HTERT RPE-1 (cell line): ENCODE measurements around the gene FMOD.

ENCODE experiments used
- in situ Hi-C: fragments of 300-500 bp; cut with MboI; formaldehyde crosslinking; loops from 4 replicates; pipeline ENCODE4 v1.14.3; 2020; ENCODE audit warnings: low sequenced_read_pairs

The FMOD gene

DNA sequence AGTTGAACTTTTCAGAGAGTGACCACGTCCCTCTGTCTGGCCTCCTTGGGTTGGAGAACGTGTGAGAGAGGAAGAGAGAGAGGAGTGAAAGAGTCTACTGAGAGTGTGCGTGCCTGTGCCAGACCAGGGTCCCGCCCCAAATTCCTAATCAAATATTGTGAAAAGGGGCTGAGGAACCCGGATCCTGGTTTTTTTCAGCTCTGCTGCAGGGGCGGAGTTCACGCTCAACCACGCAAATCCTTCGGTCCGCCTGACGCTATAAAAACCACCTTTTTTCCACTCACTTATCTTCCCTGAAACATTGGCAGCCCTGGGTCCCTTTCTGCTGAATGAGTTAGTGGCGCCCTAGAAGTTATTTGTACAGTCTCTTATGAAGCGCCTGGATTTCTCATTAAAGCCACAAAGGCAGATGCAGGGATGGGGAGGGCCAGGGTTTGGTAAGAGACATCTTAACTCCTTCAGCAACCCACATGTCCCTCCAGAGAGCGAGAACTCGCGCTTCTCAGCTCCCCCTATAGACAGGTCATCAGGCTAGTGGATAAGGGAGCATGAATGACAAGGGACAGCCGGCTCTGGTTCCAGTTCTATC lies at the start of gene FMOD:
Gene FMOD (minus strand): TSS at position 86 of the 589 bp plus-strand sequence. CDS start 2,852 bp downstream, outside the sequence.
- in situ Hi-C loops = no loop called here

DNA sequence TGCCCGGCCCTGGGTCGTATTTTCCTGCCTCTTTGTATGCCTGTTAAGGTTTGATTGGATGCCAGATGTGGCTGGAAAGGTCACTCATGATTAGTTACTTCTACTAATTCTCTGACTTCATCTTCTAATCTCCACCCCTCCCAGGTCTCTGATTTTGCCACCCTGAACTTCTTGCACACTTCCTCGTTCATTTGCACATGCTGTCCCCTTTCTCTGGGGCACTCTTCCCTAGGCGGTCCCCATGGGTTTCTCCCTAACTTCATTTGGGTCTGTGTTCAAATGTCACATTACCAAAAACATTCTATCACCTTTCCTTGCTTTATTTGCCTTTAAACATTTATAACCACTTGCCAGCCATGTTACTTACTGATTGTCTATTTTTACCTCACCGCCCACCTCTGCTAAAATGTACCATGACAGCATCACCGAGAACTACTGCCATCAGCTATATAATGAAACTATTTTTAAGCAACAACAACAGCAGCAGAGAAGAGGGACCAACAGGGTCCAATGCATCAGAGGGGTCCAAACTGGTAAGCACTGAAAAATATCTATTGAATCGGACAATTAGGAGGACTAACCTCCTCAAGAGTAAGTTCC lies 45.8 kb upstream of the FMOD start:
- in situ Hi-C loops = no loop called here

DNA sequence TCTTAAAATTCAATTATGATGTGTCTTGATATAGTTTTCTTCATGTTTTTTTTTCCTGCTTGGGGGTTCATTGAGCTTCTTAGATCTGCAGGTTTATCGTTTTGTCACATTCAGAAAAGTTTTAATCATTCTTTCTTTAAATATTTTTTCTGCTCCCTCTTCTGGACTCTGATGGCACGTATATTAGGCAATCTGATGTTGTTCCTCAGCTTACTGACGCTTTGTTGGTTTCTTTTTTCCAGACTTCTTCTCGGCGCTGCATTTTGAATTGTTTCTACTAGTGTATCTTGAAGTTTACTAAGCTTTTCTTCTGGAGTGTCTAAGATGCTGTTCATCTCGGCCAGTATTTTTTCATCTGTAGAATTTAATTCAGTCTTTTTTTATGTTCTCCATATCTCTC lies 44.8 kb upstream of the FMOD start:
- in situ Hi-C loops = no loop called here

DNA sequence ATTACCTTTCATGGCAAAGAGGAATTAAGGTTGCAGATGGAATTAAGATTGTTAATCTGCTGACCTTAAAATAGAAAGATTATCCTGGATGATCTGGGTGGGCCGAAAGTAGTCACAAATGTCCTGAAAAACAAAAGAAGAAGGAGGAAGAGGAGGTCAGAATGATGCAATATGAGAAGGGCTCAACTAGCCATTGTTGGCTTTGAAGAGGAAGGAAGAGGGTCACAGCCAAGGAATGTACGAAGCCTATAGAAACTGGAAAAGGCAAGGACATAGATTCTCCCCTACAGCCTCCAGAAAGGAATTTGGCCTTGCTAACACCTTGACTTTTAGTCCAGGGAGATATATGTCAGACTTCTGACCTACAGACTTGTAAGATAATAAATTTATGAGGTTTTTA lies 39.4 kb upstream of the FMOD start:
- in situ Hi-C loops = no loop called here

DNA sequence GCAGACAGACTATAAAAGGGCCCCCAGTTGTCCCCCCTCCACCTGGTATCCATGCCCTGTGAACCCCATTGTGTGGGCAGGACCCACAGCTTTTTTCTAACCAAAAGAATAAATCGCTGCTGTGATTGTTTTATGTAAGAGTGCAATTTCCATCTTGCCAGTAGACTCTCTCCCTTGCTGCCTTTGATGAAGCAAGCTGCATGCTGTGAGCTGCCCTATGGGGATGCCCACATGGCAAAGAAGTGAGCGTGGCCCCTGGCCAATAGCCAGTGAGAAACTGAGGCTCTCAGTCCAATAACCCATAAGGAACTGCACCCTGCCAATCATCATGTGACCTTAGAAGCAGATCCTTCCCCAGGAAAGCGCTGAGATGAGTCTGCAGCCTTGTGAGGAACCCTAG lies 37.8 kb upstream of the FMOD start:
- in situ Hi-C loops = no loop called here

DNA sequence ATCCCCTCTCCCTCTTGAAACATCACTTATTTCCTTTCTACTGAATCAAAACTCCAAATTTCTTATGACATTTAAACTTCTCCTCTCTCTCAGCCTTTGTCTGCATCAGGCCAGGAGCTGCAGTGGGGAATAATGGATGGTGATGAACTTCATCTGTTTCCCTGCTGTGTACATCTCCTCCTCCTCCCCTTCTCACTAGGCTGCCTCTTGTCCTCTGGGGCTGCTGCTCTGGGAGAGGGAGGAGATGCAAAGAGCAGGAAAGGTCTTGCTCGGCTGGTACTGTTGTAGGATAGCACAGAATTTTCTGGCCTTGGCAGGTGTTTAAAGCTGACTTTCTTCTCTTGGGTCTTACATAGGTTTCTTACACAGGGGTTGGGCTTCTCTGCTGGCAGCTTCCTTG lies 31.1 kb upstream of the FMOD start:
- in situ Hi-C loops = no loop called here

DNA sequence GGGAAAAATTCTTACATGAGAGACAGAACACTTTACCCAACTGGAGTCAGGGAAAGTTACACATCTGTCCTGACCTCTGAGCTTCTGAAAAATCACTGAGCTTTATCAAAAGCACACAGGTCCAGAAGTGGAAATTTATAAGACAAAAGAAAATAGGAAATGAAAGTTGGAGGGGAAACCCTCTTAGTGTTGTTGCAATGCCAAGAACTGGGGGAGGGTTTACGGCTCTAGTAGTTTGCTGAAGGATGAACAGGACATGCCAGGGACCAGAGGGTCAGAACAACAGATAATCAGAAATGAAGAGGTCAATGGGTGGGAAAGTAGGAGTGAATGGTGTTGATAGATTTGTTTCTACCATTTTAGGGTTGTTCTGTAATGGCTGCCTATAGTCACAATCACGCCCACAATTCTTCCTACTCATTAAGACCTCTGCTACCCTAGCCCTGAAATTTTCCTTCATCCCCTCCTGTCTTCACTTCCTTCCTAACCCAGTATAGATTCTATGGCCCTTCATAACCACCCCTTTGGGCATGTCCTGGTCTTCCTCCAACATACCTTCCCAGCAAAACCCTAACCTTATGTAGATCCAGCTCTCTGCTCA lies 30.3 kb upstream of the FMOD start:
- in situ Hi-C loops = no loop called here

DNA sequence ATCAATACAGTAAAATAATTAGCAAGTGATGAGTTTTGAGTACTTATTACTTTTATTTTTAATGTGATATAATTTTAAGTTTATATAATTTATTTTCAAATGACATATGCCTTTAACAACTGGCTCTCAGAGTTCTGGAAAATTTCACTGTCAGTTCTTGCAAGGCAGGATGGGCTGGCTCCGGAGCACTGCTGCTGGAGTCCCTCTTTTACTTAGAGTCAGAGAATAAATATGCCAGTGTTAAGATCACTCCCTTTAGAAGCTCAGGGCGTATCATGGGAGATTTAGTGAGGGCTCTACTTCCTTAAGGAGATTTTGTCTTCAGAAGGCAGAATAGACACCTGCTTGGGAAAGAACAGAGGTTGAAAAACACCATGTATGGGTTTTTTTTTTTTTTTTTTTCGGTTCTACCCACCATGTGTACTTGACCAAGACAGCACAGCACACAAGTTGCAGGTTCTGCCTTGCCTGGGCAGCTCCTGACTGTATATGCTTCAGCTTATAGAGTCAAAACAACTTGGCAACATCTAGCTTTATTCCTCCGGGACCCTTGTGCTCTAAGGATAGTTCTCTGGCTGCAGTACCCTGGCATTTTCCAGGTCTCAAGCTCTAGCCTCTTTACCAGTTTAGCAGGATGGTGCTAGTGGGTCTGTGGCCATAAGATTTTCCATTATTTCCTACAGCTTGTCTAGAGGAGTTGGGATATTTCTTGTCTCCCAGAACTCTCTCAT lies 29.7 kb upstream of the FMOD start:
- in situ Hi-C loops = no loop called here

DNA sequence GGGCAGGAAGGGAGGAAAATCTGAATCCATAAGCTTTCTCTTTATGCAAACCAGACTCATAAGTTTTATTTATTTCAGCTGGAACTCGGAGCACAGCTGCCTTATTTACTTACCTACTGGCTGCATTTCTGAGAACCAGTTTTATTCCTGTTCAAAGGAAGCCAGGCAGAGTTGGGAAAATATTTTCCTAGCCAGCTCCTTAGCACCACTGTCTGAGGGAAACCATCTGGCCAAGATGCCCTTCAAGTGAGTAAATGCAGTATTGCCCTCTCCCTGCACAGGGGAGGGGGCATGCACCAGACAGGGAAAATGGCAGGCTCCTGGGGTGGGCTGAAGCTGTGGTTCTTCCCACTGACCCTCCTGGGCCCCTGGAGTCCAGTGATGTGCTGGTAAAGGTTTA lies 28.9 kb upstream of the FMOD start:
- in situ Hi-C loops = no loop called here

DNA sequence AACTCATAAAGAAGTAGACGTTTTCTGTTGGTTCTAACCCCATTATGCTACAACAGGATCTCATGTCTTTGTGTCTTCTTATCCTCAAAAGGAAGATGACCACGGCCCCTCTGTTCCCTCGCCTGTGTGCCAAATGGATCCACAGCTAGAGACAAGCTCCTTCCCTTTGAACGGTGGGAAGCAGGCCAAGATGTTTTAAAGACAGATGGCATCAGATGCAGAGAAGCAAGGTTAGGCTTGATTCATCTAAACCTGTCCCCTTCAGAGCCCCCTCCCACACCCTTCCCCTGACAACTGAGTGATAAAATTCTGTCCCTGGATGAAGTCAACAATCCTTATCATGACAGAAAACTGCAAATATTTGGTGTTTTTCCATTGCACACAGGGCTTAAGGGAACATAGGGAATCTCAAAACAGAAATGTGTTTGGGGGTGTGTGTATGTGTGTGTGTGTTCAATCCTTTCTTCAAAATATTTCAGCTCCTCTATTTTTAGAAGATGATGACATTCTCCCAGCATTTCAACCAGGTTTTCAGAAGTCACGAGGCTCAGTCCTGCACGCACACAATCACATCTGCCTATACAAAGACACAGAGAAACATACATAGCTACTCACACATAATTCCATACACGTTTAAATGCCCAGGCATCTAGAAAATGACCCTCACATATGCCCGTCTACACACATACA lies 27.8 kb upstream of the FMOD start:
- in situ Hi-C loops = no loop called here

DNA sequence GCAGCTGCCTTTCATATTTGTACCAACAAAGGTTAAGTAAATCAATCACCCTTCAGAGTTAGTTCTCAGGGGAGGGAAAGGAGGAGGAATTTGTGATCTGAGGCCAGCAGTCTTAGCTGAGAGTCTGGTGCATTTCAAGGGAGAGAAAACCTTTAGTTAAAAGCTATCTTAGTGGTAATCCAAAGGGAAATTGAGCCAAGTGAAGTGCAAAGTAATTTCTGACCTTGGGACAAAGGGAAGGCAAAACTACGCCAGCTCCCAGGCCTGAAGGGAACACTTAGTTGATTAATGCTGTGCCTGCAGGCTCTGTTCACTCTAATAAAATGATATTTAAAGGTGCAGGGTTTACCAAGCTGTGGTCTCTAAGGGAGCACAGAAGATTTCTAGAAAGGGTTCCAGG lies 23.1 kb upstream of the FMOD start:
- in situ Hi-C loops = no loop called here

DNA sequence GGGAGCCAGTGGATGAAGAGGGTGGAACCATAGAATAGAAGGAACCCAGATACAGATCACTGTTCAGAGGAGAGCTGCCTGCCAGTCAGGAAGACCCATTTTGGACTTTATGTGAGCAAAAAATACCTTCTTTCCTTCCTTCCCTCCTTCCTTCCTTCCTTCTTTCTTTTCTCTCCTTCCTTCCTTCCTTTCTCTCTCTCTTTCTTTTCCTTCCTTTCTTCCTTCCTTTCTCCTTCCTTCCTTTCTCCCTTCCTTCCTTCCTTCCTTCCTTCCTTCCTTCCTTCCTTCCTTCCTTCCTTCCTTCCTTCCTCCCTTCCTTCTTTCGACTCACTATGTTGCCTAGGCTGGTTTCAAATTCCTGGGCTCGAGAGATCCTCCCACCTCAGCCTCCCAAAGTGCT lies 22.1 kb upstream of the FMOD start:
- in situ Hi-C loops = no loop called here

DNA sequence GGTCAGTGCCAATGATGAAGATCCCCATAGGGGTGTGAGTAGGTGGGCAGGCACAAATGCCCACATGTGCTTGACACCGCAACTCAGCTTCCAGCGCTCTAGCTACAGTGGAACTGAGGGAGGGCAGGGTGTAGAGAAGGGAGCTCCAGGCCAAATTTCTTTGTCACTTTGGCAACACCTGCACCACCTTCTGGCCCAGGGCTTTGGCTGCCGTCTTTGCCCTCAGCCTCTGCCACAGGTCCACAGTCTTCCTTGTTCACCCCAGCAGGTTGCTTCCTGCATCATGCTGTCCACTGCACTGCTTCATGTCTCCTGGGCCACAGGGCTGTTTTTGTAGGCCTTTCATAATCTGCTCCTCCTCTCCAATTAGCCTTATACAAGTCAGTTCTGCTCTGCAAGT lies 20.4 kb upstream of the FMOD start:
- in situ Hi-C loops = no loop called here

DNA sequence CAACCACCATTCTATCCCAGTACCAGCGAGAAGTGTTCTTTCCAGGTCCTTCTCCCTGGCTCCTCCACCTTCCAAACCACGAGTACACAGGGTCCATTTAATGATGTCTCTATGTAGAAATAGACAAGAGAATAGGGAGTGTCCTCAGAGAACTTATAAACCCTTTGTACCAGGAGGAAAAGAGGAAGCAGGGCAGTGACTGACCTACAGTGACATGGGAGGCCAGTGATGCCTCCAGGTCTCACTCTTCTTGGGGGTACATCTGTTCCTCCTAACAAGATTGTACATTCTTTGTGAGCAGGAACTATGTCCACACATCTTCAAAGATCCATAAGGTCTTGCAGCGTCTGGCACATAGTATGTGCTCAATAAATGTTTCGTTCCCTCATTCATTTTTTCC lies 18.7 kb upstream of the FMOD start:
- in situ Hi-C loops = no loop called here

DNA sequence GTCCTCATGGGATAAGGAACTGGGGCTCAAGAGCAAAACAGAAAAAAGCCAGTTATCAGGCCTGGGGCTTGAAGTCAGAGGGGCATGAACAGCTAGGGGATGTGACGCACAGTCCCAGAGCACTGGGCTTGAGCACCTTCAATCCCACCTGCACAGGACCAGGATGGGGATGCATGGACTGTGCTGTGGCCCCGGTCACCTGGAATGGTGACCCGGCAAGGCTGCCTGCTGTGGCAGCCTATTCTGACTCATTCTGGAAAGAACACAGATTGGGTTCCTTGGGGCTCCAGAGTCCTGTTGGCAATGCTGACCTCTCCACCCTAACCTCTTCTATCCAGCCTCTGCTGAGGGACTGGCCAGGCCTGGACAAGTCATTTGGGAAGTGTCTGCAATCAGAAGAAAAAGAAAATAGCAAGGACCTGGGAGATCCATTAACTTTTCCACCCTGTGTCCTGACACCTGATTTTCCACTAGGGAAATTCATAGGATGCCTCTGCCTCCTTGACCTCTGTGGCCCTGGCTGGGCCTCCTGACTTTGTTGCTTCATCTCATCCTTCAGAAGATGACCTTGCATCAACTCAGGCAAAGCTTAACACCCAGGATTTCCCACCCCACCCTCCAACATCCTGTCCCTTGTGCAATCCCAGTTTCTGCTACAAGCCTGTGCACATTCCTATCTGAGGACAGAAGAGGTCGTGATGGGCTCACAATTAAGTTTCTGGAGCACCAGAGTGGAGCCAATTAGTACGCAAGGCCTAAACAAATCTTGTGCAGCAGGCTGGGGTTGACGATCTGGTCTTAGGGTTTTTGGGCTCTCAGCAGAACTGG lies 17.9 kb upstream of the FMOD start:
- in situ Hi-C loops = no loop called here

DNA sequence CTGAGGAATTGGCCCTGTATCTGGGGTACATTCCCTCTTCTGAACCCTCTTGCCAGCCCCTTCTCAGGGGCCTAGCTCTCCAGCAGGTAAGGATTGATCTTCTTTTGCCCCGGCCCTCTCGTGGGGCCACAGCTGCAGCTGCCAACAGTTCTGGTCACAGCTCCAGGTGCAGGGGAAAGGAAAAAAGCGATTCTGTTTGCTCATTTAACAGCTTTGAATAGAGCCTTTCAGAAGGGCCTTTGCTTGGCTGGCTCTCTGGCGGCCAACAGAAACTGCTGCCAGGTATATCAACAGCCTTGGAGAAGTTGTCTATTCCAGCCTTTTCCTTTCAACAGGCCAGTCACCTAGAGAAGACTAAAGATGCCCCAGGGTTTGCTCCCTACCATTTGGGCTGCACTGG lies 16.1 kb upstream of the FMOD start:
- in situ Hi-C loops = no loop called here

DNA sequence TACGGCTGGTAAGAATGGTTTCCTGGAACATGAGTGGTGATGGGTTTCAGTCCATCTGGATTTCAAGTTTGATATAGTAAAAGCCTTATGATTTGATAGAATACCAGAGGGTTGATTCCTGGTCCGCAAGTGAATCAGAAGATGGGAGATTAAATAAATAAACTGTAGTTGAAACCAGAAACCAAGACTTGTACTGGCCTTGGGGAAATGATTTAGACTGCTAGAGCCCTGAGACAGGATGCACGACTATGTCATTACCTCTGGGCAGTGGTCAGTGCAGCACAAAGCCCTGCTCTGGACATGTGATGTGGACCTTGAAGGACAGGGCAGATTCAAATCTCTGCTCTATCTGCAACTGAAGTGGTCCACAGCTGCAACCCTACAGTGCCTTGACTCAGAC lies 15.6 kb upstream of the FMOD start:
- in situ Hi-C loops = no loop called here

DNA sequence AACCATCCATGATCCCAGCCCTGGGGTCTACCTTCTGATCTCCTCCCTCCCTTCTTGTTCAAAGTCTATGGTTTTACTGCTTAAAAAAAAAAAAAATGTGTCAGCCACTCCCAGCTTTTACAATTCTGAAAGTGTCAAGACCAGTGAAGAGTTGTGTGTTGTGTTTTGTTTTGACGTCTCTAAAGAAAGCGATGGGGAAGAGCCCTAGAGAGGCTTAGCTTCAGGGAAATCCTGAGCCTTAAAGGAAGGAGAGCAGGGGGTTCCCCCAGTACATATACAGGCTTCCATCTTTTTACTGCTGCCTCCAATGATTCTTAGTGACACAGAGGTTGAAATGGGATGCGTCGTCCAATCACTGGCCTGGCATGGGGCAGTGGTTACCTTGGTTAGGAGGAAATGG lies 13.9 kb upstream of the FMOD start:
- in situ Hi-C loops = no loop called here

DNA sequence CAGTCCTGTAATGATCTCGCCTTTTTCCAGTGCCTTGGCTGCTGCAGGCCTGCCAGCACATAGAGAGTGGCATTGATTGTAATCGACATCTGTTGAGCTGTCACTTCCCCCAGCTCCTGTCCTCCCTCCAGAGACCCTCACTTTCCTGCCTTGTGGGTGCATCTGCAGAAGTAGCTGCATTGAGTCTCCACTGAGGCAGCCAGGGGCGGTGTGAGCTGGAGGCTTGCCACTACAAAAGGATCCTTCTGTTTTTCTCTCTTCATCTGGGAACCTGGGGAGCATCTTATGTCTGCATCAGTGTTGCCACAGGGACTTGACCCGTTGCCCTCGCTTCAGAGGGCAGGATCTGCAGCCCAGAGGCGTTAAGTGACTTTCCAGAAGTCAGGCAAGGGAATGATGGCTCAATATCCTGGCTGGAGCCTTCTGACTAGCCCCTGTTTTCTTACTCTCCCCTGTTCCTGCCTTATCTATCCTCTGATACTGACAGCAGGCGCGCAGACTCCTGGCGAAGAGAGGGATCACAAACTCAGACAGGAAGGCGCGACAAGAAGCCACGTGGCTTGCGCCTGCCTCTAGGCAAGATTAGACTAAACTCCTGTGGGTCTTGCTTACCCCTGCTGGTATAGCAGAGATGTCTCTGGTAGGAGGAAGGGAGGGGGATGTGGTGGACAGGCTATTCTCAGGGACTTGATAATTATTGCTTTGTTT lies 13.3 kb upstream of the FMOD start:
- in situ Hi-C loops = no loop called here

DNA sequence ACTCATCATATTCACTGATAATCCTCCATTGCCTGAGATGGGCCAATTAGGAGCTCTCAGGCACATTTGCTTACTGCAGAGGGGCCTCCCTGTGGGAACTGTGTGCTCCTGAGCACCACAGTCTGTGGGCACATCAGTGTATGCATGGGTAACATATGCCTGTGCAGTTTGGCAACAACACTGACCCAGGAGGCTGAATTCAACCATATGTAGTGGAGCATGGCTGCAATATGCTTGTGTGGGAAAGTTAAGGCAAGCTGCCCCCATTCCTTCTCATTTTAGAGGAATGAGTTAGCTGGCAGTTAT lies 11.8 kb upstream of the FMOD start:
- in situ Hi-C loops = no loop called here
